Gastrocnemius medialis (tissue), 4 donors: ENCODE results near the gene CSH2.

Experiments
- POLR2A ChIP-seq, 2 donors: fragments of 450-650 bp; IDR thresholded peaks; one replicate each; pipeline ENCODE4 v1.6.1; 2017; ENCODE audit warnings: antibody characterized with exemption in 2 of 2, mild to moderate bottlenecking in 2 of 2, moderate library complexity in 2 of 2
- TF ChIP-seq, protein P1 (sequence below), 5 experiments: fragments of 450-650 bp in 3 of 5; fragments of 200-600 bp in 2 of 5; sonication (generic) in 2 of 5; IDR thresholded peaks in 4 of 5; conservative IDR thresholded peaks in 1 of 5; 1 replicate in 4 of 5; 2 replicates in 1 of 5; pipeline ENCODE4 v1.5.1; 2016 to 2019; ENCODE audit warnings: antibody characterized with exemption in 5 of 5, mild to moderate bottlenecking in 3 of 5, moderate library complexity in 3 of 5

DNA sequence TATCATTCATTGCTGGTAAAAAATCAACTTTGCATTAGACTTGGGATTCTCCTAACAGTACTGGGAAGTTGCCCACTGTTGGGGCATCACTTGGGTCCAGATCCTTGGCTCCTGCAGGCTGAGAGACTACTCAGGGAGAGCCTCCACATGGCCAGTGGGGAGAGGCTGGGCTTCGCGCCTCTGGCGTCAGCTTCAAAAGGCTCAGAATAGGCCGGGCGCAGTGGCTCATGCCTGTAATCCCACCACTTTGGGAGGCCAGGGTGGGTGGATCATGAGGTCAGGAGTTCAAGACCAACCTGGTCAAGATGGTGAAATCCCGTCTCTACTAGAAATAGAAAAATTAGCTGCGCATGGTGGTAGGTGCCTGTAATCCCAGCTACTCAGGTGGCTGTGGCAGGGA, 41.0 kb upstream of the CSH2 start:
- TF ChIP-seq, protein P1, sequence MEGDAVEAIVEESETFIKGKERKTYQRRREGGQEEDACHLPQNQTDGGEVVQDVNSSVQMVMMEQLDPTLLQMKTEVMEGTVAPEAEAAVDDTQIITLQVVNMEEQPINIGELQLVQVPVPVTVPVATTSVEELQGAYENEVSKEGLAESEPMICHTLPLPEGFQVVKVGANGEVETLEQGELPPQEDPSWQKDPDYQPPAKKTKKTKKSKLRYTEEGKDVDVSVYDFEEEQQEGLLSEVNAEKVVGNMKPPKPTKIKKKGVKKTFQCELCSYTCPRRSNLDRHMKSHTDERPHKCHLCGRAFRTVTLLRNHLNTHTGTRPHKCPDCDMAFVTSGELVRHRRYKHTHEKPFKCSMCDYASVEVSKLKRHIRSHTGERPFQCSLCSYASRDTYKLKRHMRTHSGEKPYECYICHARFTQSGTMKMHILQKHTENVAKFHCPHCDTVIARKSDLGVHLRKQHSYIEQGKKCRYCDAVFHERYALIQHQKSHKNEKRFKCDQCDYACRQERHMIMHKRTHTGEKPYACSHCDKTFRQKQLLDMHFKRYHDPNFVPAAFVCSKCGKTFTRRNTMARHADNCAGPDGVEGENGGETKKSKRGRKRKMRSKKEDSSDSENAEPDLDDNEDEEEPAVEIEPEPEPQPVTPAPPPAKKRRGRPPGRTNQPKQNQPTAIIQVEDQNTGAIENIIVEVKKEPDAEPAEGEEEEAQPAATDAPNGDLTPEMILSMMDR (IDR thresholded peaks at IDR 0.05 in 4 of 5, conservative IDR thresholded peaks at IDR 0.05 in 1 of 5) = no peak
- TF ChIP-seq POLR2A (IDR thresholded peaks at IDR 0.05) = no peak
